Suppressor macrophage (primary cell): ENCODE results near the gene PTPN20.

Source experiments
- DNase-seq, 4 experiments: peaks; one replicate each; pipeline ENCODE4 v3.0.0-alpha.2; 2020 to 2022

PTPN20 gene

DNA sequence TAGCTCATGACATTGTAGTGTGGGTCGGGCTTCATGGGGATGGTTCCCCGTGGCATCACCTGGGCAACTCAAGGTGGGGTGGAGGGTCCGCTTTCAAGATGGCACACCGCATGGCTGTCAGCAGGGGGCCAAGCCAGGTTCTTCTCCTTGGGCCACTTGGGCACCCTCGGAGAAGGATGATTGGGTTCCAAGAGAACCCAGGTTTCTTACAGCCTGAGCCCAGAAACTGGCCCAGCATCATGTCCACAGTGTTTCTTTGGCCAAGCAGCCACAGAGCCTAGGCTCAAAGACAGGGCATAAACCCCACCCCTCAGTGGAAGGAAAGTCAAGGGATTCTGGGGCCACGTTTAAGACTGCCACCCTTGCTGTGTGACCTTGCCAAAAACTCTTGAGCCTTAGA lies 110.6 kb downstream of the PTPN20 start:
- no peak for DNase-seq

DNA sequence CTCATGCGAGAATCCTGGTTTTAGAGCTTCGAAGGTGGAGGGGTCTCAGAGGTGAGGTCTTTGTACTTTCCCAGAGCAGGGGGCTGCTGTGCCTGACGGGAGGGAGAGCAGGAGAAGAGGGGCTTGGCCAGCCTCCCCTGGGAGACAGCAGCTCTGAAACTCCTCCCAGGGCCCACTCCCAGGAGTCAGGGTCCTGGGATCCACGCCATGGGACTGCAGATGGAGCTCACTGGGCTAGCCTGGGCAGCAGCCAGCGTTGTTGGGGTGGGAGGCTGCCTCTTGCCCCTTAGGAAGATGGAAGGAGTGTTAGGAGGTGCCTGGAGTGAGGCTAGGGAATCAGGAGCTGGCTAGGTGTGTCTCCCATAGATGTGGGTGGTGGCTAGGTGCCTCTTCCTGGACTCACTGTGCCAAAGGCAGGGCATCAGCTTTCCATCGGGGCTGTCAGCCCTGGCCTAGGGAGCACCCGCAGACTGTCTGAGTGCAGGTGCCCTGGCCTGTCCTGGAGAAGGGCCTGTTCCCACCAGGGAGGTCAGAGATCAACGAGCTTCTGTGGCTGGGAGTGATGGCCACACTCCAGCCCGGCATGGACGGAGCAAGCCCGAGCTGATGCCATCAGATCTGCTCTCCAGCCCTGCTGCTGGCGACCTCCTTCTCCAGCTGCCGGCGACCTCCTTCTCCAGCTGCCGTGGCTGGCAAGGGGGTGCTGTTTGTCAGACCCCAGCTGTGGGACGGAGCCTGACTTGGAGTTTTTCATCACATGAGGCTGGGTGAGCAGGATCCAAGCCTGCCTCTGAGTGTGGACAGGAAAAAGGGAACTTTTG lies 111.3 kb downstream of the PTPN20 start:
- DNase-seq, result peak in 1 of 4 experiments; percentile 37

DNA sequence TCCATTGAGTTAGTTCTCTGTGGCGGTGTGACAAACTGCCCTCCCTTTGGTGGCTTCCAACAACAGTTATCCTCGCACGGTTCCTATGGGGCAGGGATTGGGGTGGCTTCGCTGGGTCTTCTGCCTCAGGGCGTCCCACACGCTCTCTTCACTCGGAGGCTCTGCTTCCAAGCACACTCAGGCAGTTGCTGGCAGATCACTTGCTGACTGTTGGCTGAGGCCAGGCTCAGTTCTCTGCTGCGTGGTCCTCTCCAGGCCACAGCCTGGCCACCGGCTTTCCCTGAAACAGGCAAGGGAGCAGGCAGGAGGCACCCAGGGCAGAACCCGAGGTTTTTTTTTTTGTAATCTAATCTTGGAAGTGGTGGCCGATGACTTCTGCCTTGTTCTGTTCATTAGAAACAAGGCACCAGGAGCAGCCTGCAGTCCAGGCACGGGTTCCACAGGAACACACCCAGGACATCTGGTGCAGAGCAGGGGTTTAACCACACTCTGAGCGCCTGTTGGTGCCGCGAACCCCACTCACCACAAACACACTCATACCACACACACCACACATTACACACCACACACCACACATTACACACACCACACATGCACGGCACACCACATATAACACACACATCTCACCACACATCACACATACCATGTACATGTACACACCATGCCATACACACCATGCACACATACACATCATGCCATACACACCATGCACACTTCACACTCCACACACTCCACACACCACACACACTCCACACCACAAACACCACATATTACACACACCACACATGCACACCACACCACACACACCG lies 112.2 kb downstream of the PTPN20 start:
- no peak for DNase-seq

GRCh38 chr10:47024046-47024322 lies 112.8 kb downstream of the PTPN20 start:
- no peak for DNase-seq

- peak; percentile 40 to 72 (median 44) for DNase-seq
Observed at GRCh38 chr10:47024399-47025252, 113.4 kb downstream of the PTPN20 start.

- DNase-seq, result no peak
Observed at GRCh38 chr10:47025253-47025539, 114.0 kb downstream of the PTPN20 start.

DNA sequence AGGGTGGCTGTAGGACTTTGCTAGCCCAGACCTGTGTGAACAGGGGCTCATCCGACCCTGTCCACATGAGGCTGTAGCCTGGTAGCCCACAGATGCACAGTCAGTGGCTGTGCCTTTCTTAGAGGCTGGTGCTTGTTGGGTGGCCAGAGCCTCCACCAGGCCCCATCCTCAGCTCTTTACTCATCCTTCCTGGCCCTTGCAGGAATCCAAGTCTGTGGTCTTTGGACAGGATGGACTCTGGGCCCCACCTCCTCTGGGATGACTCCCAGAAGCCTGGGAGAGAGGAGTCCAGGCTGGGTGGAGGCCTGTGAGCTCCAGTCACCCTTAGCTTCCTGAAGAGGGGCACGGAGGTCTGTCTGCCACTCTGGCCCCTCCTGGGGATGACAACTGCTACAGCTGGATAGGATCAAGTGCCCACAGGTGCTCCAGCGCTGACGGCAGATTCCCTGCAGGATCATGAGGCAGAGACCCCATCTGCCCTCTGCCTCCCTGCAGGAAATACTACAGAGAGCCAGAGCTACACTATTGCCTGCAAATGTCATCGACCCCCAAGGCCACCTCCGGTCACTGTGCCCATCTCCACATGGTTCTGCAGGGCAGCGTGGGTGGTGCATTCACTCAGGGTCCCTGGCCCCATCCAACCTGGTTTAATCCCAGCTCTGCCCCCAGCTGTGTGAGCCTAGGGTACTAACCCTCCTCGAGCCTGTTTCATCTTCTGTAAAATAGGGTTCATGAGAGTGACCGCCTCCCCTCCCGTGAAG lies 114.5 kb downstream of the PTPN20 start:
- DNase-seq, result no peak

DNA sequence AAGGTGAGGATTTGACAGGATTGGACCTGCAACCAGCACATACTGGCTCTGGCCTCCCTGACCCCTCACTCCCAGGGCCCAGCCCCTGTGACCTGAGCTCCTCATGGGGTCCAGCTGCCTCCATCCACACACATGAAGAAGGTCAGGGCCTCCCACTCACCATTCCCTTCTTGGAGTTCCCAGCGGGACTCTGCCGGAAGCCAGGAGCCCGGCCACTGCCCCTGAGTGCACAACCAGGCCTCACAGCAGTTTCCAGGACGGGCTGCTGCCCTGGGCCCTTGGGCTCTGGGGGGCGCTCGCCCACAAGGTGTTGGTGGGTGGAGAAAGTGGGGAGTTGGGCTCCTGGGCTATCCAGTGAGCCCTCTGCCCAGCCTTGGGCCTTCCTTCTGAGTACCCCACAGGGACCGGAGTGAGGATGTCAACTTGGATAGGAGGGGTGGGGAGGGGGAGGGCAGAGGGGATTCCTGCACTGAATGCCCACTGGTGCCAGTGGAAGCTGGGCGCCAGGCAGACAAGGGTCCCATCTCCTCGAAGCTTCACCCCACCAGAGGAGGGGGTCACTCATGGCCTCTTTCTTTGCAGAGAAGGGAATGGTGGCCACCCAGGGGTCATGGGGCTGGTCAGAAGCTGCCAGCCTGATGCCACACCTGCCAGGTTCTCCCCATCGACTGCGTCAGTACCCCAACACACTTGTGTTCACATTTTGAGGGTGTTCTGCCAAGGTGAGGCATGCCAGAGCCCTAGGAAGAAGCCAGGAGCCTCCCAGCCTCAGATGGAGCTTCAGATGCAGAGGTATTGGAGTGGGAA lies 115.3 kb downstream of the PTPN20 start:
- DNase-seq, result no peak

DNA sequence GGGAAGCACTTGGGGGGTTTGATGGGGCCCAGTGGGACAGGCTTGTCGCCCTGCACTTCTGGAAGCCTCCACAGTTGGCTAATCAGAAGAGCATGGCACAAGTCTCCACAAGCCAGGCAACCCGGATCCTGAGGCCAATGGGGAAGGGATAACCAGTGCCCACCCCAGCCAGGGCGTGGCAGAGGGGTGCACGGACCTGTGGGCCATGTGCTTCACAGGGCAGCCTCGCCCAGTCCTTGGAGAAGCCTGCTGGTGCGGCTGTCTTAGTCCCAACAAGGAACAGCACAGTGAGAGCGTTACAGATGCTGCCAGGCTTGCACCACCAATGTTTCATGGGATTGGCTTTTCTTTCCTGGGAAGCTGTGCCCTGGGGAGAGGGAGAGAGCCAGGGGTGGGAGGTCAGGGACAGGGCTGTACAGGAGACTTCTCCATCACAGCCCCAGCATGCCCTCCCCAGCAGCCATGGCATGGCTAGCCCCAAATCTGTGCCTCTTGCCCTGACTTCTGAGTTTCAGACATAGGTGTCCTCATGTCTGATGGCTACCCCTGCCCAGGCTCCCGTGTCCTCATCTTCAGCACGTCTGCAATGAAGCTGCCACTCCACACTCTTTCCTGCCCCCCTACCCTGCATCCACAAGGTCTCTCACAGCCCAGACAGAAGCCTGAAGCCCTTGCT lies 116.0 kb downstream of the PTPN20 start:
- DNase-seq, result no peak

DNA sequence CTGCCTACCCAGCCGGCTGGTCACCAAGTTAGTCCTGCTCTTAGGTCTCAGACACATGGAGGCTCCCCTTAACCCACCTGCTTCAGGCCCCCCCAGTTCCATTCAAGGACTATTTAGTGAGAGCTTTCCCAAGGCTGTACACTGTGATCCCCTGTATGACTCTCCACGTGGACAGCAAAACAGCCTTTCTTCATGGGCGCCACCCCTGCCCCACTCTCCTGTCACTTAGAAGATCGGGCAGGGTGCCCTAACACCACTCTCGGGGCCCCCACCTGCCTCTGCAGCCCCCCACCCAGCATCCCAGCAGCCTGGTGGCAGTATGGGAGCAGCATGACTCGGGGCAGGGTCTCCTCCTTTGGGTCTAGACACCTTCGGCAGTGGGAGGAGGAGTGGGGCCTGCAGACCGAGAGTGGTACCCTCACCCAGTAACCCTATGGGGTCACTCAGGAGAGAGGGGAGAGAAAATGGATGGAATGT lies 116.6 kb downstream of the PTPN20 start:
- DNase-seq, result no peak

- no peak for DNase-seq
Observed at GRCh38 chr10:47028466-47028865, 117.2 kb downstream of the PTPN20 start.

DNA sequence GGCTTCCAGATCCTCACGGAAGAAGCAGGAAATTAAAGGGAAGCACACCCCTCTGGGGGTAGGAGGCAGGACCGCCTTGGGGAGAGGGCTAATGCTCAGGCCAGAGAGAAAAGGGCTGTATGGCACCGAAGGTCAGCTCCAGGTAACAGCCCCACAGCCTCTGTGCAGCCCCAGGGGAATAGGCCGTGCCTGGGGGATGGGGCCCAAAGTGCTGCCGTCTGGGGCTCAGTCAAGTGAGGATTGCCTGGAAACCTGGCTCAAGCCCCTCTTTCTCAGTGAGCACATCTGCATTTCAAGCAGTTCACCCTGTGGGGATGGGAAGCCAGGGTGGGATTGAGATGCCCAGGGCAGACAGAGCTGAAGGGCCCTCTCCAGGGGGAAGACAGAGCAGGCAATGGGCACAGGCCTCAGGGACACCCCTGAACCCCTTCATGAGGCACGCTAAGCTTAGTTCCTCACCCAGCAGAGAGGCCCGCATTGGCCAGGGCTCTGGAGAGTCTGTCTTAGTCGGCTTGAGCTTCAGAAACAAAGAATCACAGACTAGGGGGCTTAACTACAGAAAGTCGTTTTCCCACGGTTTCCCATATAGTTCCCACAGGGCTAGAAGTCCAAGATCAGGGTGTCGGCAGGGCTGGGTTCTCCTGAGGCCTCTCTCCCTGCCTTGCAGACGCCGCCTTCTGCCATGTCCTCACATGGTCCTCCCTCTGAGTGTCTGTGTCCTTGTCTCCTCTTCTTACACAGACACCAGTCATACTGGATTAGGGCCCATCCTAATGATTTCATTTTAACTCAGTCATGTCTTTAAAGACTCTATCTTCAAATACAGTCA lies 118.2 kb downstream of the PTPN20 start:
- DNase-seq, result no peak

DNA sequence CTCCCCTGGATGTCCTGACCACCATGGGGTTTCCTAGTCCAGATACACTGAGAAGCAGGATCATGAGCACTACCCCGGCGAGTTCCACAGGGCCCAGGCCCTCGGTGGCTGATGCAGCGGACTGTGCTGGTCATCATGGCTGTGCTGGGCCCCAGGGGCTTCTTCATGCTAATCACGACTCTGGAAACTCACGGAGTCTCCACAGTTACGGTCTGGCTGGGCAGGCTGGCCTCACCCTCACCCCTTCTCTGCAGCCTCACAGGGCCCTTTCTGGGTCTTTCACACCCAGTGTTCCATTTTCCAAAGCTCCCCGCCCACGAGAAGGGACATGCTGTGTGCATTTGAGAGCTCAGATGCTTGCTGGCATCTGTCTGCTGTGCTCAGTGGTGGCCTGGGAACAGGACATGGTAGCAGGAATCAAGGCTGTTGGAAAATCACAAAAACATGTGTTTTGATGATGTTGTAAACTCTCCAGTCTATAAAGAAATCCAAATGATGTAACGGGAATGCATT lies 119.0 kb downstream of the PTPN20 start:
- DNase-seq, result no peak

GRCh38 chr10:47031211-47031900 lies 120.1 kb downstream of the PTPN20 start:
- peak in 2 of 4 experiments; percentile 10 to 14 for DNase-seq

- DNase-seq, result no peak
Observed at GRCh38 chr10:47031901-47032465, 120.8 kb downstream of the PTPN20 start.

DNA sequence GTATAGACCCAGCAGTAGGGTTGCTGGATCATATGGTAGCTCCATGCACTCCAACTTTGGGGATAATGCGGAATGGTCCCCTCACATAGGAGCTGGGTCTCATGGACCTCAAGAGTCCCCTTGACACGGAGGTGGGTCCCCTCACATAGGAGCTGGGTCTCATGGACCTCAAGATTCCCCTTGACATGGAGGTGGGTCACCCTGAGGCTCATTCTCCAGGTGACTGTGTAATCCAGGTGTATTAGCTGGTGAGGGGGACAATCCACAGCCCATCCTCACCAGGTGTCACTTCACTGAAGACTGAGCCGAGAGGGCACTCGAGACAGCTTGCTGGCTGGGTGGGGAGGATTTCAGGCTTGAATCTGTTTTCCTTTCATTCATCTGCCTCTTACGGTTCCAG lies 121.9 kb downstream of the PTPN20 start:
- DNase-seq, result no peak

DNA sequence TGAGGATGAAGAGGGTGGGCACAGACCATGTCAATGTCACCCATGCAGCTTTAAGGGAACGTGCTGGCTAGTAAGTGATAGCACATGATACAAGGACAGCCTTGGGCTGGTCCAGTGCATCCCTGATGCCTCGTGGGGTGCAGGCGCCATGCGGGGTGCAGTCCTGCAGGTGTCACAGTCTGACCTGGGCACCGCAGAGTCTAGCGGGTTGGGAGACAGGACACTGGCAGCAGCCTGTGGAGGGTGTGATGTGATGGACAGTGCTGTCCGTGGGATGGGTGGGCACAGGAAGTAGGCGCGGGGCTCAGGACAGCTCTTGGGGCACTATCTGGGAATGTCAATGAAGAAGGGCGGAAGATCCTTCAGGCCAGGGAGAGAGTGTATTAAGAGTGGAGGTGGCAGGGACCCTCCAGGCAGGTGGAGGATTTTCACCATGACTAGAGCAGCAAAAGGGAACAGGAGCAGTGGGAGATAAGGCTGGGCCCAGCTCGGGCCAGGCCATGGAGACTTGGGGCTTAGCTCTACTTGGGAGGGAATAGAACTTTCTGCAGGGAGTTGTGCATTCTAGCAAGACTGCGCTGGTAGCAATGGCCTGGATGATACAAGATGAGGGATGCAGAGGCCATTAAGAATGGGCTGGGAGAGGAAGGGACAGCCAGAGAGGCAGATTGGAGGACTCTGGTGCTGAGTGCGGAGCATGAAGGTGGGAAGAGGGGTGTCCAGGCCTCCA lies 122.5 kb downstream of the PTPN20 start:
- DNase-seq, result no peak

- no peak for DNase-seq
Observed at GRCh38 chr10:47034441-47035051, 123.3 kb downstream of the PTPN20 start.
